Gastroesophageal sphincter (tissue), 3 donors: ENCODE results near the gene CSMD2.

ENCODE experiments used
- EP300 ChIP-seq: sonication (generic); formaldehyde crosslinking; IDR thresholded peaks from one replicate; pipeline ENCODE4 v1.6.1; 2017; ENCODE audit warnings: antibody characterized with exemption, mild to moderate bottlenecking
- POLR2A ChIP-seq, 2 donors: fragments of 450-650 bp; IDR thresholded peaks; one replicate each; pipeline ENCODE4 v1.6.1; 2017; ENCODE audit warnings: antibody characterized with exemption in 2 of 2, mild to moderate bottlenecking in 2 of 2, moderate library complexity in 1 of 2
- TF ChIP-seq, protein P1 (sequence below), 4 experiments: fragments of 200-600 bp in 2 of 4; fragments of 450-650 bp in 2 of 4; sonication (generic) in 1 of 4; IDR thresholded peaks; one replicate each; pipeline ENCODE4 v1.5.1; 2017 to 2019; ENCODE audit warnings: antibody characterized with exemption in 4 of 4, mild to moderate bottlenecking in 2 of 4, moderate library complexity in 2 of 4

- TF ChIP-seq, protein P1, sequence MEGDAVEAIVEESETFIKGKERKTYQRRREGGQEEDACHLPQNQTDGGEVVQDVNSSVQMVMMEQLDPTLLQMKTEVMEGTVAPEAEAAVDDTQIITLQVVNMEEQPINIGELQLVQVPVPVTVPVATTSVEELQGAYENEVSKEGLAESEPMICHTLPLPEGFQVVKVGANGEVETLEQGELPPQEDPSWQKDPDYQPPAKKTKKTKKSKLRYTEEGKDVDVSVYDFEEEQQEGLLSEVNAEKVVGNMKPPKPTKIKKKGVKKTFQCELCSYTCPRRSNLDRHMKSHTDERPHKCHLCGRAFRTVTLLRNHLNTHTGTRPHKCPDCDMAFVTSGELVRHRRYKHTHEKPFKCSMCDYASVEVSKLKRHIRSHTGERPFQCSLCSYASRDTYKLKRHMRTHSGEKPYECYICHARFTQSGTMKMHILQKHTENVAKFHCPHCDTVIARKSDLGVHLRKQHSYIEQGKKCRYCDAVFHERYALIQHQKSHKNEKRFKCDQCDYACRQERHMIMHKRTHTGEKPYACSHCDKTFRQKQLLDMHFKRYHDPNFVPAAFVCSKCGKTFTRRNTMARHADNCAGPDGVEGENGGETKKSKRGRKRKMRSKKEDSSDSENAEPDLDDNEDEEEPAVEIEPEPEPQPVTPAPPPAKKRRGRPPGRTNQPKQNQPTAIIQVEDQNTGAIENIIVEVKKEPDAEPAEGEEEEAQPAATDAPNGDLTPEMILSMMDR (IDR thresholded peaks at IDR 0.05) = no peak
- no peak for TF ChIP-seq POLR2A (IDR thresholded peaks at IDR 0.05)
- no peak for TF ChIP-seq EP300
These were observed 323.5 kb downstream of the CSMD2 start for GRCh38 chr1:33841494-33841893.
